Measurements from ENCODE around the gene KAT14.
A peak's percentile ranks its signal among the peaks of the same experiment; 100 is the strongest.
"Not testable (repeated sequence)": the region's sequence is repeated elsewhere in the genome, so short reads cannot be mapped to it uniquely, and the experiment has no call there.

The KAT14 gene

DNA sequence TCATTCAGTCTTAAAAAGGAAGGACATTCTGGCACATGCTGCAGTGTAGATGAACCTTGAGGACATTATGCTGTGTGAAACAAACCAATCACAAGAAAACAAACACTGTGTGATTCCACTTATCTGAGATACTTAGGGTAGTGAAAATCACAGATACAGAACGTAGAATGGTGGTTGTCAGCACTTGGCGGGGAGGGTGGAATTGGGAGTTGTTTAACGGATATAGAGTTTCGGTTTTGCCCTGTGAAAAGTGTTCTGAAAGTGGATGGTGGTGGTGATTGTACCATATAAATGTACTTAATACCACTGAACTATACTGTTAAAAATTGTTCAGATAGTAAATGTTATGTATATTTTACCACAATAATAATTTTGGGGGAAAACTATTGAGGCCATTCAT lies 18.4 kb downstream of the KAT14 start:
- no peak for DNase-seq

GRCh38 chr20:18164356-18164755 lies 26.7 kb downstream of the KAT14 start:
- no peak for DNase-seq

DNA sequence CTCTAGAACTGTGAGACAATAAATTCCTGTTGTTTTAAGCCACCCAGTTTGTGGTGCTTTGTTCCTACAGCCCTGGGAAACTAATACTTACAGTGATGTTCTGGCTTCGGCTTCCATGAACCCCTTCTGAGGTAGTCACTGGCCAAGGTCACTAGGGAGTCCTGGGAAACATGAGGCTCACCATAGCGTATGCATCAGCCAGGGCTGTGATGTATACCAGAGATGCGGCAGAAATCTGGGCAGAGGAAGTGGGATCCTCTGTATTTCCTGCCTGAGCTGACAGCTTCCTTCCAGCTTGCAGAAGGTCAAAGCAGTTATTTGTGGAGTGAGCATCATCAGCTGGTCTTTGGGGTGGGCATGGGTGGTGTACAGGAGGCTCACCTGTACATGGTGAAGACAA lies 27.9 kb downstream of the KAT14 start:
- DNase-seq: no peak

DNA sequence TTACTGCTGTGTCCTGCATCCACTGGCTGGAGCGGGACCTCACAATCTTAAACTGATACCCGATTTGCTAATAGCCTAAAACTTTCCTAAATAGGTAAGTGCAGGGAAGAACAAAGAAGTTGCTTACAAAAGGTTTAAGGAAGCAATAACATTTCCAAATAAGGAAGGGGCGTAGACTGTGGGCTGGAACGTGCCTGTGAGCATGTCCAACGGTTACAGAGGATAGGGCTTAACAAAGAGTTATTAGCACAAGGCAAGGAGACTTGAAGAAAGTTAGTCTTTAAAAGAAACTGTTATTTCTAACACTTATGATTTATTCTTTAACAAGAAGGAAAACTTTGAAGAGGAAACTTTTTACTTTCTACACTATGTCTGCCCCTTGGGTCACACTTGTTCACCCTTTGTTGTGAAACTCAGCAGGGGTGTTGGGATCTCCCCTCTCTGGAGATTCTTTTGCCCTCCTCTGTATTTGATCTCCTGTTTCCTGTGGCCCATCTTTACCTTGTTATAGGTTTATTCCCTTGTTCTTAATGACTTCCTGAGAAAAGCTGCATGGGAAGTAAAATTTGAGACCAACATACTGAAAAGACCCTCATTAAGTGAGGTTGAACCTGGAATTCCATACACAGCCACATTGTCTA lies 28.7 kb downstream of the KAT14 start:
- peak; percentile 7 for DNase-seq

- DNase-seq: no peak
Observed at GRCh38 chr20:18166950-18167349, 29.3 kb downstream of the KAT14 start.

GRCh38 chr20:18172379-18172778 lies 34.7 kb downstream of the KAT14 start:
- no peak for DNase-seq

GRCh38 chr20:18174906-18175683 lies 37.4 kb downstream of the KAT14 start:
- DNase-seq: no peak

DNA sequence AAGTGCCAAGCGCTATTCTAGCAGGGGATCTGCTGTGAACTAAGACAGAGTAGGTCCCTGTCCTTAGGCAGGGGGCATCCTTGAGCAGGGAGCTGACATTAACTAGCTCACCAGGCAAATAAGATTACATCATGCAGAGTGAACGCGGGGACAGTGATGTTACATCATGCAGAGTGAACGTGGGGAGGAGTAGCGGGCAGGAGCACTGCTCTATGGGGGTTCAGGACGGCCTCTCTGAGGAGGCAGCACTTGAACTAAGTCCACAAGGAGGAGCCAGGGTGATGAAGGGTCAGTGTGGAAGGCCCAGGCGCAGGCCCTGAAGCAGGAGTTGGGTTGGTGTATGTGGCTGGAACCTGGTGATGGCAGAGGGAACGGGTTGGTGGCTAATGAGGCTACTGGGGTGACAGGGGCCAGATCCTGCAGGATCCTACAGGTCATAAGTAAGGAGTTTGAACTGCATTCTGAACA lies 38.7 kb downstream of the KAT14 start:
- peak; percentile 18 for DNase-seq

GRCh38 chr20:18180366-18180765 lies 42.7 kb downstream of the KAT14 start:
- DNase-seq: not testable (repeated sequence)

DNA sequence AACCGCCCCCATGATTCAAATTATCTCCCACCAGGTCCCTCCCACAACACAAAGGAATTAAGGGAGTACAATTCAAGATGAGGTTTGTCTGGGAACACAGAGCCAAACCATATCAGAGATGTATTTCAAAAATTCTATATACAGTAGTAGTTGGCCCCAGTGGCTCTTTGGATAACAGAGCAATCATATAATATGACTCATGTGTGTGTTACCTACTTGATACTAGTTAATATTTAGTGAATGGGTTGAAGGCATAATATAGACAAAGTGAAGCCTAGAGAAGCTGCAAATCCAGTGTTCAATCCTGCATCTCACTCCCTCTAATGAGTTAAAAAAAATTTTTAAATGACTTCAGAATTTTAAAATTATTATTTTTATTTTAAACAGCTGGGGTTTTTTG lies 43.2 kb downstream of the KAT14 start:
- no peak for DNase-seq

GRCh38 chr20:18187020-18187419 lies 49.4 kb downstream of the KAT14 start:
- no peak for DNase-seq

DNA sequence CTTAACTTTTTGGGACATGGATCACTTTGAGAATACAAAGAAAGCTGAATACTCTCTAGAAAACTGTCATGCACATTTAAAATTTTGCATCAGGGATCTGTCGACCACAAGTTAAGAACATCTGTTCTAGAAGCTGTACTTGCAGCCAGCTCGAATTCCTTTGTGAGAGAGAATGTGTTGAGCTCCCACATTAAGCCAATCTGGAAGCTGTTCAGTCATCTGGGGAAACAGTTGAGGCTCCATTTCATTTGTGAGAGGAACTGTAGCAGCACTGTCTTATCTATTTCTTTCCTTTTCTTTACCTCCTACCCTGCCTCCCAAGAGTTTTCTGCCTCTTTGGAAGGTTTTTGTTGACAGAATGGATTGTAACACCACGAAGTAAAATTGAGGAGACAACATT lies 50.8 kb downstream of the KAT14 start:
- no peak for DNase-seq

DNA sequence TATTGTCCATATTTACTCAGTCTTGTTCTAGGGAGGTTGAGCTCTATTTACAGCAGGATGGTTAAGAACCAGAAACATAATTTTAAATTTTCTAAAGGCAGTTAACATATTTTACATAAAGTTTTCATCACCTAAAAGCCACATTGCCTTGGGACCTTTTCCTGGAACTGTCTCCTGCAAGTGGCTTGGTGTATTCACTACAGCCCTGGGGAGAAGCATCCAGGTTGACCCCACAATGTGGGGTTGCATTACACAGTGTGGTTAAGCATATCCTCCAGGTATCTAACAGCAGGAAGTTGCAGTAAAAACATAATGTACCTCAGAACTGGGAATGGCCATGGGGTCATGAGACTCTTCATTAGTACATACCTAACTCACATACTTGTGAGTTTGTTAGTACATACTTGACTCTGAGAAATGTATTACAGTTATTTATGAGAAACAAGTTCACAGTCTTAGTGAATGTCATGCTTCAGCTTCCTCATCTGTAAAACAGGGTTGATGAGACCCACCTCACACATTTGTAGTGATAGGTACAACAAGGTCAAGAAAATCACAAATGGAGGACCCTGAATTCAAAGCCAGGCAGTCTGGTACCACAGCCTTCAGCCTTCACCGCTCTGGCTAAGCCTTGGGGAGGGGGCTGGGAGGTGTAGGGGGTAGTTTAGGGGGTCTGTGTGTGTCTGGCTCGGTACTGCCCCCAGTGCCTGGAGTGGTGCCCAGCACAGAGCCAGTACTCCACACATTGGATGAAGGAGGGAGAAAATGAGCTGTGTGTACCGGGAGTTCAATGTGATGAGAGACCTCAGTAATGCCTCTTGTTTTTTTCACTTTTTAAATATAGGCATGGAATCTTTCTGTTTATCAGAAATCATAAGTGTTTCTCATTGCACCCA lies 52.9 kb downstream of the KAT14 start:
- no peak for DNase-seq

DNA sequence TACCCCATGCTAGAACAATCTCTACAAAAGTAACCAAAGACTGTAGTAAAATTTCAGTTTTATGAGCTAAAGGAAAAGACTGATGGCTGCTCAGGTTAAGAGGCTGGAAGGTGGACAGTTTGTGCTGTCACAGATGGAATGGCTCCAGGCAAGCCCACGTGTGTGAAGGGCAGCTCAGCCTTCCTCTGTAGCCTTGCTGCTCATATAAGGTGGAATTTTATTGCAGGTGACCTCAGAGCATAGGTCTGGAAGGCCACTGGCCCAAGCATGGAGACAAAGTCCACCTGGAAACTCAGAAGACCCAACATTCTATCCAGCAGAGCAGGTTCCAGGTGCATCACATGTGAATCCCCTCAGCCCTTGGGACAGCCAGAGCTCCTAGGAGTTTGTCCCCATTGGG lies 53.6 kb downstream of the KAT14 start:
- no peak for DNase-seq

DNA sequence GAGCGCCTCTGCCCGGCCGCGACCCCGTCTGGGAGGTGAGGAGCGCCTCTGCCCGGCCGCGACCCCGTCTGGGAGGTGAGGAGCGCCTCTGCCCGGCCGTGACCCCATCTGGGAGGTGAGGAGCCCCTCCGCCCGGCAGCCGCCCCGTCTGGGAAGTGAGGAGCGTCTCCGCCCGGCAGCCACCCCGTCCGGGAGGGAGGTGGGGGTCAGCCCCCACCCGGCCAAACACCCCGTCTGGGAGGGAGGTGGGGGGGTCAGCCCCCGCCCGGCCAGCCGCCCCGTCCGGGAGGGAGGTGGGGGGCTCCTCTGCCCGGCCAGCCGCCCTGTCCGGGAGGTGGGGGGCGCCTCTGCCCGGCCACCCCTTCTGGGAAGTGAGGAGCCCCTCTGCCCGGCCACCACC lies 56.8 kb downstream of the KAT14 start:
- not testable (repeated sequence) for DNase-seq

GRCh38 chr20:18195931-18196330 lies 58.3 kb downstream of the KAT14 start:
- DNase-seq: no peak

- DNase-seq: no peak
Observed at GRCh38 chr20:18197382-18198070, 59.9 kb downstream of the KAT14 start.

DNA sequence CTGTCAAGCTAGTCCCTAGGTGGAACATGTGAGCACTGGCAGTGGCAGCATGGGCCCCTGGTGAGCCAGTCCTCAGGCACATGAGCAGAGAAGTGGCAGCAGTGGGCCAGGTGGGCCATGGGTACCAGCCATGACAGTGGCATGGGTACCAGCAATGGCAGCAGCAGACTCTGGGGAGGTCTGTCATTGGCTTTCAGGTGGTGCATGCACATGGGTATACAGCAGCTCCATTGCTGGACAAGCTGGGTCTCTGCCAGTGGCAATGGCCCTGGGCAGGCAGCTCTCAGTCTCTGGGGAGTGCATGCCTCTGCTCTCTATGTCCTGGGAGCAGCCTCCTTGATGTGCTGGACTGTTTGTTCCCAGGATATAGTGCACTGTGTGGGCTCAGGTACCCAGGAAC lies 65.3 kb downstream of the KAT14 start:
- DNase-seq: no peak

- not testable (repeated sequence) for DNase-seq
Observed at GRCh38 chr20:18203700-18204099, 66.0 kb downstream of the KAT14 start.

DNA sequence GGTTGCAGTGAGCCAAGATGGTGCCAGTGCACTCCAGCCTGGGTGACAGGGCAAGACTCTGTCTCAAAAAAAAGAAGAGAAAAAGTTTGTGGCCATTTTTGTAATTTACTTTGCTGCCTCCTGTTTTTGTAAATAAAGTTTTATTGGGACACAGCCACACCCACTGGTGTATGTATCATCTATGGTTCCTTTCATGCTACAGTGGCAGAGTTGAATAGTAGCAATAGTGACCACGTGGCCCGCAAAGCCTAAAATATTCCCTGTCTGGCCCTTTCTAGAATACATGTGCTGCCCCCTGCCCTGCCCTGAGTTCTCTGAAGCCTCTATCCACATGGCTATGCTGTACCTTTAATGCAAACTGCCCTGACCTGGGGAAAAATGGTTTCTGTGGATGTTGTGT lies 75.3 kb downstream of the KAT14 start:
- no peak for DNase-seq

GRCh38 chr20:18215566-18215965 lies 77.9 kb downstream of the KAT14 start:
- DNase-seq: no peak

DNA sequence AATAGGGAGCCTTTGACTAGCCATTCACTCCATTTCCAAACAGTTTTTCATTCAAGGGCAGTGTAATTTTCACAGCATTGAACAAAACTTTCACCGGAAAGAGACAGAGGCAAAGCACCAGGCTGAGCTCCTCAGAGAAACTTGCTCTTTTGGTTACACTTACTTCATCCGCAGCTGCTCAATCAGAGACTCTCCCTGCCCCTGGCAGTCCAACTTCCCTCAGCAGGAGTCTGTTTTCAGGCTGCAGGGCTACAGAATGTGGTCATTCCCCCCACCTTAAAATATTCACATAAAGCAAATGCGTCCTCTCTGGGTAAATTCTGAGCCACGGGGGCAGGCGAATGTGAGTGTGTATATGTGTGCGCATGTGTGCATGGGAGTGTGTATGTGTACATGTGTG lies 80.6 kb downstream of the KAT14 start:
- no peak for DNase-seq

- DNase-seq: no peak
Observed at GRCh38 chr20:18223409-18223808, 85.7 kb downstream of the KAT14 start.
